ENCODE results near the gene CUL1. TPM values are rescaled to one million over a fixed set of nuclear protein-coding genes. Genes with fewer than 3 reads are reported as not detected.

The CUL1 gene
- polyA plus RNA-seq, 1 donor from 2014 or later, result 77.5 TPM

DNA sequence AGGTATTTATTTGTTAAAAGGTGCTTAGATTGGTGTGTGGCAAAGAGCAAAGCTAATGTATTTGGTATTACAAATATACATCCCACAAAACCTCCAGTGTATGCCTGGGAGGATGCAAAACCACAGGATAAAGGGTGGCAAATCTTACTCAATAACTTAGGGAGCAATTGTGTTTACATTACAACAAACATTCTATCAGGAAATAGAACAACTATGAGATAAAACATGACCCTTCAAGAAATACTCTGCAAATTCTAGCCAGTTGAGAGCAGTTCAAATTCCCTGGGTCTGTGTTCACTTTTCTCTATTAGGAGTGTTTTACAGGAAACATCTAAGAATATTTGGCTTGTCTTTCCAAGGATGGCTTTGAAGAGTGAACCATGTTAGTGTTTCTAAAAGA lies 64.9 kb downstream of the CUL1 start:
- no peak overlapping the region for H3K4me2 ChIP-seq (ENCODE audit: low read length)
- H3K27me3 ChIP-seq (ENCODE audit: insufficient read depth, low read depth, low read length), result no peaks in the 10 kb centered on the region
- H4K20me1 ChIP-seq (ENCODE audit: insufficient read depth), result no peaks in the 10 kb centered on the region
- TF ChIP-seq POLR2AphosphoS5 (IDR thresholded peaks at IDR 0.05) (no peak), RAD21 (conservative IDR thresholded peaks at IDR 0.05) (no peak), TAF1 (IDR thresholded peaks at IDR 0.05; ENCODE audit: low read depth) (no peak), REST (IDR thresholded peaks at IDR 0.05; ENCODE audit: borderline replicate concordance) (no peak)
- TF ChIP-seq, protein P1, sequence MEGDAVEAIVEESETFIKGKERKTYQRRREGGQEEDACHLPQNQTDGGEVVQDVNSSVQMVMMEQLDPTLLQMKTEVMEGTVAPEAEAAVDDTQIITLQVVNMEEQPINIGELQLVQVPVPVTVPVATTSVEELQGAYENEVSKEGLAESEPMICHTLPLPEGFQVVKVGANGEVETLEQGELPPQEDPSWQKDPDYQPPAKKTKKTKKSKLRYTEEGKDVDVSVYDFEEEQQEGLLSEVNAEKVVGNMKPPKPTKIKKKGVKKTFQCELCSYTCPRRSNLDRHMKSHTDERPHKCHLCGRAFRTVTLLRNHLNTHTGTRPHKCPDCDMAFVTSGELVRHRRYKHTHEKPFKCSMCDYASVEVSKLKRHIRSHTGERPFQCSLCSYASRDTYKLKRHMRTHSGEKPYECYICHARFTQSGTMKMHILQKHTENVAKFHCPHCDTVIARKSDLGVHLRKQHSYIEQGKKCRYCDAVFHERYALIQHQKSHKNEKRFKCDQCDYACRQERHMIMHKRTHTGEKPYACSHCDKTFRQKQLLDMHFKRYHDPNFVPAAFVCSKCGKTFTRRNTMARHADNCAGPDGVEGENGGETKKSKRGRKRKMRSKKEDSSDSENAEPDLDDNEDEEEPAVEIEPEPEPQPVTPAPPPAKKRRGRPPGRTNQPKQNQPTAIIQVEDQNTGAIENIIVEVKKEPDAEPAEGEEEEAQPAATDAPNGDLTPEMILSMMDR (IDR thresholded peaks at IDR 0.05; ENCODE audit: poor library complexity, severe bottlenecking), result no peak
- no peak overlapping the region for H2AFZ ChIP-seq (ENCODE audit: low read depth, low read length)
- H3F3A ChIP-seq (ENCODE audit: insufficient read depth, low read length, poor library complexity, severe bottlenecking), result no peaks in the 10 kb centered on the region
- H3K27ac ChIP-seq (ENCODE audit: low read length), result no peak overlapping the region
- H3K4me3 ChIP-seq (ENCODE audit: low read length), result no peak overlapping the region
- no peak overlapping the region for H3K9ac ChIP-seq (ENCODE audit: low read length)
- H3K36me3 ChIP-seq (ENCODE audit: insufficient read depth, low read length), result peaks cover 7% of the 10 kb centered on the region
- no peaks in the 10 kb centered on the region for H3K79me2 ChIP-seq (replicated peaks; ENCODE audit: insufficient read depth, low read length)
- no peaks in the 10 kb centered on the region for H3K9me2 ChIP-seq (ENCODE audit: insufficient read depth, low read length)
- H3K9me3 ChIP-seq (ENCODE audit: low read length), result no peaks in the 10 kb centered on the region

GRCh38 chr7:148770004-148770403 lies 71.3 kb downstream of the CUL1 start:
- Histone ChIP-seq H3K36me3 (ENCODE audit: insufficient read depth, low read length) (peaks cover 14% of the 10 kb centered on the region), H3K9ac (ENCODE audit: low read length) (no peak overlapping the region), H3K79me2 (replicated peaks; ENCODE audit: insufficient read depth, low read length) (no peaks in the 10 kb centered on the region), H3K27me3 (ENCODE audit: insufficient read depth, low read depth, low read length) (no peaks in the 10 kb centered on the region), H3K4me3 (ENCODE audit: low read length) (no peak overlapping the region), H3K9me2 (ENCODE audit: insufficient read depth, low read length) (no peaks in the 10 kb centered on the region), H3F3A (ENCODE audit: insufficient read depth, low read length, poor library complexity, severe bottlenecking) (peaks cover 5% of the 10 kb centered on the region), H3K27ac (ENCODE audit: low read length) (no peak overlapping the region), H2AFZ (ENCODE audit: low read depth, low read length) (no peak overlapping the region), H3K9me3 (ENCODE audit: low read length) (no peaks in the 10 kb centered on the region), H4K20me1 (ENCODE audit: insufficient read depth) (no peaks in the 10 kb centered on the region), H3K4me2 (ENCODE audit: low read length) (no peak overlapping the region)
- TF ChIP-seq EP300 (conservative IDR thresholded peaks at IDR 0.05; ENCODE audit: poor library complexity, severe bottlenecking), result no peak
- no peak for TF ChIP-seq MXI1 (conservative IDR thresholded peaks at IDR 0.05; ENCODE audit: poor library complexity, severe bottlenecking)
- no peak for TF ChIP-seq REST (IDR thresholded peaks at IDR 0.05; ENCODE audit: borderline replicate concordance)
- TF ChIP-seq SMC3 (conservative IDR thresholded peaks at IDR 0.05; ENCODE audit: poor library complexity), result no peak
- TF ChIP-seq POLR2AphosphoS5 (IDR thresholded peaks at IDR 0.05), result no peak
- TF ChIP-seq EZH2 (IDR thresholded peaks at IDR 0.05; ENCODE audit: borderline replicate concordance, insufficient read depth, low read length, poor library complexity, severe bottlenecking), result no peak
- no peak for TF ChIP-seq RAD21 (conservative IDR thresholded peaks at IDR 0.05)
- TF ChIP-seq, protein P1 (IDR thresholded peaks at IDR 0.05; ENCODE audit: poor library complexity, severe bottlenecking), result no peak
- TF ChIP-seq TAF1 (IDR thresholded peaks at IDR 0.05; ENCODE audit: low read depth), result no peak
